Hepatocyte (in vitro differentiated cells): ENCODE measurements around the gene GGTA1. TPM values are rescaled to one million over a fixed set of nuclear protein-coding genes. Genes with fewer than 3 reads are reported as not detected.

Source experiments
- DNase-seq: peaks from one replicate; pipeline ENCODE4 v3.0.0-alpha.2; 2016; ENCODE audit warnings: low spot score
- H2AFZ ChIP-seq: fragments of 200-600 bp; sonication (generic); 2 replicates; pipeline ENCODE4 v1.6.0; 2016; ENCODE audit warnings: antibody characterized with exemption, mild to moderate bottlenecking
- H3K27ac ChIP-seq: fragments of 200-600 bp; sonication (generic); 2 replicates; pipeline ENCODE4 v1.5.1; 2016; ENCODE audit warnings: mild to moderate bottlenecking
- H3K27me3 ChIP-seq: fragments of 200-600 bp; sonication (generic); 2 replicates; pipeline ENCODE4 v1.6.1; 2016
- H3K36me3 ChIP-seq: fragments of 200-600 bp; sonication (generic); replicated peaks from 2 replicates; pipeline ENCODE4 v1.5.1; 2016; ENCODE audit warnings: low read depth; ENCODE audit not compliant: insufficient read depth
- H3K4me1 ChIP-seq: fragments of 200-600 bp; sonication (generic); 2 replicates; pipeline ENCODE4 v1.5.1; 2016; ENCODE audit warnings: mild to moderate bottlenecking, moderate library complexity; ENCODE audit not compliant: insufficient read depth
- H3K4me2 ChIP-seq: fragments of 200-600 bp; sonication (generic); 2 replicates; pipeline ENCODE4 v1.6.0; 2016
- H3K4me3 ChIP-seq: fragments of 200-600 bp; sonication (generic); 2 replicates; pipeline ENCODE4 v1.5.1; 2016; ENCODE audit warnings: mild to moderate bottlenecking
- H3K79me2 ChIP-seq: fragments of 200-600 bp; sonication (generic); 2 replicates; pipeline ENCODE4 v1.6.0; 2017; ENCODE audit warnings: mild to moderate bottlenecking
- H3K9me2 ChIP-seq: fragments of 200-600 bp; sonication (generic); replicated peaks from 2 replicates; pipeline ENCODE4 v1.6.0; 2017; ENCODE audit warnings: mild to moderate bottlenecking; ENCODE audit not compliant: insufficient read depth
- H3K9me3 ChIP-seq: fragments of 200-600 bp; sonication (generic); 2 replicates; pipeline ENCODE4 v1.5.1; 2016; ENCODE audit warnings: low read depth, mild to moderate bottlenecking
- H4K20me1 ChIP-seq: fragments of 200-600 bp; sonication (generic); 2 replicates; pipeline ENCODE4 v1.6.0; 2016; ENCODE audit warnings: mild to moderate bottlenecking; ENCODE audit not compliant: insufficient read depth, poor library complexity, severe bottlenecking
- CTCF ChIP-seq: fragments of 200-600 bp; sonication (generic); IDR thresholded peaks from 2 replicates; pipeline ENCODE4 v1.5.1; 2016; ENCODE audit warnings: antibody characterized with exemption, mild to moderate bottlenecking; ENCODE audit not compliant: poor library complexity
- EZH2 ChIP-seq: fragments of 200-600 bp; sonication (generic); IDR thresholded peaks from 2 replicates; pipeline ENCODE4 v1.6.1; 2016; ENCODE audit warnings: antibody characterized with exemption, mild to moderate bottlenecking, borderline replicate concordance
- EZH2phosphoT487 ChIP-seq: fragments of 200-600 bp; sonication (generic); IDR thresholded peaks from one replicate; pipeline ENCODE4 v1.6.1; 2018; ENCODE audit warnings: antibody characterized with exemption, mild to moderate bottlenecking, low read depth, moderate library complexity; ENCODE audit not compliant: unreplicated experiment, severe bottlenecking
- WGBS: methylation state at CpG from one replicate; pipeline ENCODE4 v1.1.6; 2016; ENCODE audit warnings: low lambda C conversion rate; ENCODE audit errors: missing lambda C conversion rate; 5-methylcytosine and 5-hydroxymethylcytosine counted together
- polyA plus RNA-seq: library from polyadenylated mRNA; unstranded; fragments of >200 nt; fragmentation: Nextera tagmentation; extraction: Ambion mirVana; gene quantifications from 2 replicates; pipeline ENCODE4 v1.2.1, GENCODE V29; 2016
- total RNA-seq: library from RNA; depleted of rRNA; stranded (reverse); fragments of >200 nt; gene quantifications from 2 replicates; pipeline ENCODE4 v1.2.3, GENCODE V29; 2014

Gene GGTA1
- total and polyA plus RNA-seq, 2 experiments from 2014 or later: 0.07 to 0.77 TPM

DNA sequence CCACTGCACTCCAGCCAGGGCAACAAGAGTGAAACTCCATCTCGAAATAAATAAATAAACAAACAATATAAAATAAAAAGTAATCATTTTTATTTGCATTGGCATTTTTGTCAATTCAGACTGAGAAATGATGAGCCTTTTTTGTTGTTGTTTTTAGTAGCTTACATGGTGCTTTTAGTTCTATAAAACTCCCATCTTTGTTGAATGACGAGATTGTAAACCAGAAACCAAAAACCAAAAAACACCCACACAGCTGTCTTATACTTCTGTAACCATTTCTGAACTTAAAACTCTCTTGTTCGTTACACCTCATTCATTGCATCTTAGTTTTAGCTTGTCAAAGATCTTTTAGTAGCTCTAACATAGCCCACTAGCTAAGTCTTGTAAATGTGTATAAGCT is 44.7 kb downstream of the GGTA1 start:
- Histone ChIP-seq H3K9me2 (no peaks in the 10 kb centered on the region), H3K4me3 (no peak overlapping the region), H3K4me1 (peaks cover 8% of the 10 kb centered on the region), H2AFZ (no peak overlapping the region), H3K9me3 (no peaks in the 10 kb centered on the region), H4K20me1 (no peaks in the 10 kb centered on the region), H3K27me3 (peaks cover 4% of the 10 kb centered on the region), H3K4me2 (no peak overlapping the region), H3K27ac (no peak overlapping the region), H3K36me3 (no peaks in the 10 kb centered on the region), H3K79me2 (no peaks in the 10 kb centered on the region)
- TF ChIP-seq CTCF (no peak), EZH2phosphoT487 (no peak), EZH2 (no peak)
- WGBS: 91% methylated on average over 3 of the region's 3 CpGs
- no peak for DNase-seq

DNA sequence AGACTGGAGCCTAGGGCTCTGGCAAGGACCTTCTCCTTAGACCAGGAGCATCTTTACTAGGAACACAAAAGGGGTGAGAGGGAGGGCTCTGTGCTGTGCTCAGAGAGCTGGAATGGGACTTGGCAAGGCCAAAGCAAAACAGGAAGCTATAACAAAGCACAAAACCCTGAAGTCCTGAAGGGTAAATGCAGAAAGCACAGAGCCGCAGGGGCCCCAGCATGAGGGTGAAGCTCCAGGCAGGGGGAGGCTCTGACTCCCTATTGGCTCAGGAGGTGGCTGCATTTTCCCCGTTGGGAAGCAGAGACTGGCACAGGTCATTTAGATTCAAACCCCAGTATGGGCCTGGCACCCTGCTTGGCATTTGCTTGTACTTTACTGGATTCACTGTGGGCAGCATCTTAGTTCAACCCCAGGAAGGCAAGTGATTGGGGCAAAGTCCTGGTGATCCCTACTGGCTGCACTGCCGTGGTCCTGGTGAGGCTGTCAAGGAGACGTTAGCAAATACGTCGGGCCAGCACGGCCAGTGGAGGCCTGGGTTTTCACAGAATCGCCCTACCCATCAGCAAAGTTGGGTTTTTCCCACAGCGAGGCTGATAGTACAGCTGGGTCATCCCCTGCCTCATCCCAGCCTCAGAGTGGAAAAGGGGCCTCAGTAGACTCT is 46.3 kb downstream of the GGTA1 start:
- no peak for DNase-seq
- Histone ChIP-seq H3K27me3 (peaks cover 4% of the 10 kb centered on the region), H3K4me3 (no peak overlapping the region), H3K4me2 (no peak overlapping the region), H3K27ac (no peak overlapping the region), H4K20me1 (no peaks in the 10 kb centered on the region), H3K36me3 (no peaks in the 10 kb centered on the region), H3K79me2 (no peaks in the 10 kb centered on the region), H3K4me1 (peaks cover 8% of the 10 kb centered on the region), H2AFZ (no peak overlapping the region), H3K9me3 (no peaks in the 10 kb centered on the region), H3K9me2 (no peaks in the 10 kb centered on the region)
- TF ChIP-seq EZH2 (no peak), EZH2phosphoT487 (no peak), CTCF (no peak)
- 81% methylated on average over 9 of the region's 9 CpGs for WGBS

DNA sequence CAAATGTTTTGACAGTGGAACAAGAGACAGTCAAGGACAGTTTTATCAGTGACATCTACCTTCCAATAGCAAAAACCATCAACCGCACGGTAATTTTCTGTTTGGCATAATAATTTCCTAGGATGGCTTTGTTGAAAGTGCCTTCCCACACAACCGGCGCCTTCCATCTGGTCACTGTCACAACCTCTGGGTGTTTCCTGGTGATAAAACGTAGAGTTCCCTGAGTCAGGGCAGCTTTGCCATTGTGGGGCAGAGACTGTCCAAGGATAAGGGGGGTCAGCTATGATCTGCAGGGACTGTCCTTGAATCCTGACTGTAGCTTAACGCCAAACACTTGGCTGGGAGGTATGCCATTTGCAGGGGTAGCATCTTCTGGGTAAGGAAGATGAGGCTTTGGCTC is 47.6 kb downstream of the GGTA1 start:
- no peak overlapping the region for H3K4me2 ChIP-seq
- peaks cover 4% of the 10 kb centered on the region for H3K27me3 ChIP-seq
- H4K20me1 ChIP-seq: no peaks in the 10 kb centered on the region
- H2AFZ ChIP-seq: no peak overlapping the region
- DNase-seq: no peak
- H3K79me2 ChIP-seq: no peaks in the 10 kb centered on the region
- TF ChIP-seq EZH2: no peak
- no peak for TF ChIP-seq EZH2phosphoT487
- no peak for TF ChIP-seq CTCF
- H3K4me3 ChIP-seq: no peak overlapping the region
- H3K9me2 ChIP-seq: no peaks in the 10 kb centered on the region
- H3K4me1 ChIP-seq: peaks cover 8% of the 10 kb centered on the region
- H3K9me3 ChIP-seq: no peaks in the 10 kb centered on the region
- 92% methylated on average over 6 of the region's 6 CpGs for WGBS
- no peaks in the 10 kb centered on the region for H3K36me3 ChIP-seq
- H3K27ac ChIP-seq: no peak overlapping the region

DNA sequence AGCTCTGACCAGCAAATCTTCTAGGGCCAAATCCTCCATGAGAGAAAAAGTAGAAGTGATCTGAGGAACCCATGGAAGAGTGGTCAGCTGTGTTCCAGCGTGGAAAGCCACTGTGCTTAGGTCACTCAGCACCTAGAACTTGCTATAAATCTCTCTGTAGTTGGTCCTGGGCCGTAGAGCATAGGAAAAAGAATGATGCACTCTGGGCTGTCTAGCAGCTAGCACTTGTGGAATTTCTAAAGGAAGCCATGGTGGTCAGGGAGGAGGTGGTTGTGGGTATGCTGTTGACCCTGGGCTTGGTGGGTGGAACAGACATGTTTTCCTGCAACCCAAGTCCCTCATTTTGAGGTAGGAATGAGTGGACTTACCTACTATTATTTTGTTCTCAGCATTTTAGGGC is 48.1 kb downstream of the GGTA1 start:
- Histone ChIP-seq H4K20me1 (no peaks in the 10 kb centered on the region), H3K27me3 (no peaks in the 10 kb centered on the region), H3K27ac (no peak overlapping the region), H3K9me3 (no peaks in the 10 kb centered on the region), H3K79me2 (no peaks in the 10 kb centered on the region), H3K4me2 (no peak overlapping the region), H2AFZ (no peak overlapping the region), H3K36me3 (no peaks in the 10 kb centered on the region), H3K4me1 (peaks cover 8% of the 10 kb centered on the region), H3K4me3 (no peak overlapping the region), H3K9me2 (no peaks in the 10 kb centered on the region)
- no peak for DNase-seq
- no peak for TF ChIP-seq EZH2phosphoT487
- no peak for TF ChIP-seq EZH2
- WGBS: 98% methylated on average over 2 of the region's 2 CpGs
